Activated naive CD4-positive, alpha-beta T cell (primary cell): Measurements from ENCODE around the gene ZRANB2.
A peak's percentile ranks its signal among the peaks of the same experiment; 100 is the strongest.

ENCODE experiments used
- DNase-seq, 4 experiments: peaks; one replicate each; lab custom pipeline; 2025; lab: John Stamatoyannopoulos, UW

ZRANB2 gene

GRCh38 chr1:71068325-71069240, 12.3 kb downstream of the ZRANB2 start:
- DNase-seq = no peak

- DNase-seq = no peak
Observed at GRCh38 chr1:71054791-71055190, 26.0 kb downstream of the ZRANB2 start.

- DNase-seq = no peak
Observed at GRCh38 chr1:71054281-71054731, 26.5 kb downstream of the ZRANB2 start.

- no peak for DNase-seq
Observed at GRCh38 chr1:71053758-71054157, 27.1 kb downstream of the ZRANB2 start.

- no peak for DNase-seq
Observed at GRCh38 chr1:71053146-71053545, 27.7 kb downstream of the ZRANB2 start.

- no peak for DNase-seq
Observed at GRCh38 chr1:71049951-71050598, 30.8 kb downstream of the ZRANB2 start.

GRCh38 chr1:71047635-71048607, 32.9 kb downstream of the ZRANB2 start, which contains the start of gene PTGER3:
PTGER3 (minus strand) TSS chr1:71047816; CDS start chr1:71047577, 239 bp downstream.
- DNase-seq = peak in 1 of 4 experiments; percentile 32

GRCh38 chr1:71046891-71047634, 33.8 kb downstream of the ZRANB2 start:
- DNase-seq = peak in 1 of 4 experiments; percentile 20

- DNase-seq = no peak
Observed at GRCh38 chr1:71045463-71046028, 35.3 kb downstream of the ZRANB2 start.

GRCh38 chr1:71044833-71045232, 36.0 kb downstream of the ZRANB2 start:
- no peak for DNase-seq

GRCh38 chr1:71043065-71043464, 37.8 kb downstream of the ZRANB2 start:
- no peak for DNase-seq

GRCh38 chr1:71041806-71042205, 39.0 kb downstream of the ZRANB2 start:
- DNase-seq = no peak

- DNase-seq = no peak
Observed at GRCh38 chr1:71039661-71040262, 41.1 kb downstream of the ZRANB2 start.

- no peak for DNase-seq
Observed at GRCh38 chr1:71038942-71039341, 41.9 kb downstream of the ZRANB2 start.

- no peak for DNase-seq
Observed at GRCh38 chr1:71037829-71038620, 42.8 kb downstream of the ZRANB2 start.

GRCh38 chr1:71037066-71037465, 43.8 kb downstream of the ZRANB2 start:
- no peak for DNase-seq

- no peak for DNase-seq
Observed at GRCh38 chr1:71033136-71033535, 47.7 kb downstream of the ZRANB2 start.

GRCh38 chr1:71031426-71031825, 49.4 kb downstream of the ZRANB2 start:
- DNase-seq = no peak

- no peak for DNase-seq
Observed at GRCh38 chr1:71030026-71030425, 50.8 kb downstream of the ZRANB2 start.

- DNase-seq = no peak
Observed at GRCh38 chr1:71028981-71029380, 51.9 kb downstream of the ZRANB2 start.
